AG08396 (cell line): Measurements from ENCODE around the gene SCD5.

Experiments
- DNase-seq: peaks from one replicate; pipeline ENCODE4 v3.0.0; 2012; ENCODE audit warnings: low spot score, mixed read lengths

SCD5 gene

DNA sequence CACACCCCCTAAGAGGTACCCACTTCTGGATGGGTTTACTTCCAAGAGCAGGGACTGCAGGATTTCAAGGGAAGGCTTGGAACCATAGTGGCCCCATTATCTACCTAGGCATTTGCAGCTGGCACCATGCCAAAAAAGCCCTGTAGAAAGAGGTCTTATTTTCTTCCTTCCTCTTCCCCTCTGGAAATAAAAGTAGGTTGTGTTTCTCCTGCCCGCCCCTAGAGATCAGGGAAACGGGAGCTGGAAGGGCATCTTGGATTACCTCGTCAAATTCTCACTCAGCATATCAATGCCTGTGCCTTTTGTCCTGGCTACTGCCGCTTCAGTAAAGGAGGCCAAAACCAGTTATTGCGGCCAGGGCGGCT lies 1.6 kb downstream of the SCD5 start:
- no peak for DNase-seq

DNA sequence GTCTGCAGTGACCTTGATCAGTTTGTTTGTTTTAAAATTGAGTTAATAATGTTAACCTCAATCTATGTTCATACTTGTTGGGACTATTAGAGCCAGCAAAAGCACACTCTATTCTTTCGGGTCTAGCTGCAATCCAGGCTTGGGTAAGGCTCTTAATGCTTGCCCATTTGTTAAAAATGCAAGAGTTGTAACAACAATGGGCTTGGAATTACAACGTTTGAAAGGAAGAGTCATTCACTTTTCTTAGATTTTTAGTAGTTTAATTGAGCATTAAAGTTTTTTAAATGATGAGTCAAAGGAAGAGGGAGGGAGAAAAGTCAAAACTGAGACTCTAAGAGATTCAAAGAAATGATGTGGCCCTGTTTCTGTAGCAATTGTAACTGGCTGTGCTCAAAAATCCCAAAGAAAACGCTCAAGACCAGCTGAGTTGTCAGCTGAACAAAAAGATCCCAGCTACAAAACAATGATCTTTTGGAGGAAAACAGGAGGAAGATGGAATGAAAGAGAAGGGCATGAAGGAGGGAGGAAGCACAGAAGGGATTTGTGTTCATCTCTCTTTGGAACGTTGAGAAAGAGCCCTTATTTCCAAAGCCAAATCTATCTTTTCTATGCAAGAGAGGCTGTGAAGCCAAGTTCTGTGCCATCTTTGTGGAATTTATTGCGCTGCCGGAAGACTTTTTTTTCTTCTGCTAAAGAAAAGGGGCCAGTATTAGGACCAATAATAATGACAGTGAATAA lies 5.5 kb downstream of the SCD5 start:
- no peak for DNase-seq

DNA sequence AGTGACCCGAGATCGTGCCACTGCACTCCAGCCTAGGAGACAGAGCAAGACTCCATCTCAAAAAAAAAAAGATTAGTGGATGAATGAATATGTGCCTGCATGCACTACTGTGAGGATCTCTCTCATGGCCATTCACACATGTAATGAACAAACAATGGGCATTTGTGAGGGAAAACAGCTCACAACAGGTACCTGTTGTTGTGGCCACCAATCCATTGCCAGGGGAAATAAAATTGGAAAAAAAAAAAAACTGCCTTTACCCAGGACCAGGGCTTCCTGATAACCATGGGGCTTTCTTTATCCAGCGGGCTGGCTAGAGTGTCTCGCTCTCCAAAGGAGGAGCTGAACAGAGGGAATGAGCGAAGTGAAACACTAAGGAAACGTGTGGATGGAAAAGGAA lies 7.4 kb downstream of the SCD5 start:
- DNase-seq: no peak

DNA sequence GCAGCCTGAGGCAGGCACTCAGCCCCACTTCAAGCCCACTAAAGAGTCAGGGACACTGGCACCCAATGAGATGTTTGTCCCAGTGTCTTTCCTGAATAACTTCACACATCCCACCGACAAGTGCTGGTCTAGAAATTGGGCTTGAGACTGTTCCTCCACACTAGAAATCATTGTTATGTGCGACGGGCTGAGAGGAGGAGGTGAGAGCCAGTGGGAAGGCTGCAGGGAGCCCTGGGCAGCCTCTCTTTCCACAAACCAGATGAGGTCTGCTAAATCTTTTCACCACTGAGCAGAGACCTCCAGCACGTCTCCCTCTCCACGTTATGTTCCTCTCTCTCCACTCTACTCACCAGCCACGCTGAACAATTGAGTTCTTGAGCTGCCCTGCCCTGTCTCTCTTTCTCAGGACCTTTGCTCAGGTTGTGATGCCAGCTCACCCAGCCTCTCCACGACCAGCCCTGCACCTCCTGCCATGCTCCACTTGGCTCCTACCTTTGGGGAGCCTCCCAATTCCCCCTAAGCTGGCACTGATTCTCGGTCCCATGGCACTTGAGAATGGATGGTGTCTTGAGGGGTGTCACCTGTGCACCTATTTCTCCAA lies 8.4 kb downstream of the SCD5 start:
- DNase-seq: no peak

DNA sequence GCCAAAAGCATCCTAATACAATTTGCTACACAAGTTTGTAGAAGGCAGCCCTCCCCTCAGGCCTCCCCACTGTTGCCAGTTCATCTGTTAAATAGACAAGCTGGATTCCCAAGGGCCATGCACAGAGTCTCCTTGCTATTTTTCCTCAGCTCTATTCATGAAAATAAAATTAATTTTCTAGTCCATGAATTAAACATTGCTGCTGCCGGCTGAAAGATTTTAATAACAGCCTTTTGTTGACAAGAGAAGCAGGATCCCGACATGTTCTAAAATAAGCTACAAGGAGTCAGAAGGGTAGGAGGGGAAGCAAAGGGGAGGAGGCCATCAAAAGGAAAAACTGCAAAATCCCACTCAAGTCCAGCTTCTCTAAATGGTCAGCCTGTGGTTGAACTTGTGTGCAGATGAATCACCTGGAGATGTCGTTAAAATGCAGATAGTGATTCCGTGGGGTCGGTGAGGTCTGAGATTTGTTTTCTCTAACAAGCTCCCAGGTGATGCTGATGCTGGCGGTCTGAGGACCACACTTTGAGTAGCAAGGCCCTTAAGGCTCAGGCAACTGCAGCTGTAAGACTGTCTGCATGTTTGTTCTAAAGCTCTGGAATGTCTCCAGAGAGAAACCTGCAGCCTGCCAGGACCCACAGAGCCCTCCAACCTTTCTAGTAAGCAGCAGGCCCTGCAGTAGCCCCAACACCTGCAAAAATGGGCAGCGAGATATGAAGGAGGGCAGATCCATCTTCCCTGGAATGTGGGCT lies 9.4 kb downstream of the SCD5 start:
- DNase-seq: no peak

DNA sequence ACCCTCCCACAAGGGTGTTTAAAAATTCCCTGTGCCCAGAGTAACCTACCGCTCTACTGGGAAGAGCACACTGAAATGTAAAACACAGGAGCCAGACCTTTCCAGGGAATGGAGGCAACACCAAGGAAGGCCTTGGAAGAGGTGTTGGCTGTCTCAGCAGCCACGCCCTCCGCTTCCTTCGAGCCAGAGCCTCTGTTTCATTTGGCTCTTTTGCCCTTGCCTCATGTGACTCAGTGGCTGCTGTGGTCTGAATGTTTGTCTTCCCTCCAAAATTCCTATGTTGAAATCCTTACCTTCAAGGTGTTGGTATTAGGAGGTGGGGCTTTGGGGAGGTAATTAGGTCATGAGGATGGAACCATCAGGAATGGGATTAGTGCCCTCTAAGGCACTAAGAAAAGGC lies 11.3 kb downstream of the SCD5 start:
- no peak for DNase-seq

DNA sequence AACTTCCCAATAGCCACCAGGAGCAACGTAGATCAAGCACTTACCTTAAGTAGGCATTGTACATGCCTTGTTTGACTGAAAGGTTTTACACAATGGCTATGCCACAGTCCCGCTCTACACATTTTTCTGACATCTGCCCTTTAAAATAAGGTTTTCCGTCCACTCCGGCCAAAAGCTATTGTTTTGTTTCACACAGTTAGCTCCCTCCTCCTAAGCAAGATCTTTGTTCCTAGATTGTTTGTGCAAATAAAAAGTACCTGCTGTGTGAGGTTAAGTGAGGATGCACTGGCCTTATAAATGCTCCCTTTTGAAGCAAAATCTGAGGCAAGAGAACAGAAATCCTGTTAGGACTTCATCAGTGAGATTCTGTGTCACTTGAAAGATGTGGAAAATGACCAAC lies 11.8 kb downstream of the SCD5 start:
- DNase-seq: no peak

DNA sequence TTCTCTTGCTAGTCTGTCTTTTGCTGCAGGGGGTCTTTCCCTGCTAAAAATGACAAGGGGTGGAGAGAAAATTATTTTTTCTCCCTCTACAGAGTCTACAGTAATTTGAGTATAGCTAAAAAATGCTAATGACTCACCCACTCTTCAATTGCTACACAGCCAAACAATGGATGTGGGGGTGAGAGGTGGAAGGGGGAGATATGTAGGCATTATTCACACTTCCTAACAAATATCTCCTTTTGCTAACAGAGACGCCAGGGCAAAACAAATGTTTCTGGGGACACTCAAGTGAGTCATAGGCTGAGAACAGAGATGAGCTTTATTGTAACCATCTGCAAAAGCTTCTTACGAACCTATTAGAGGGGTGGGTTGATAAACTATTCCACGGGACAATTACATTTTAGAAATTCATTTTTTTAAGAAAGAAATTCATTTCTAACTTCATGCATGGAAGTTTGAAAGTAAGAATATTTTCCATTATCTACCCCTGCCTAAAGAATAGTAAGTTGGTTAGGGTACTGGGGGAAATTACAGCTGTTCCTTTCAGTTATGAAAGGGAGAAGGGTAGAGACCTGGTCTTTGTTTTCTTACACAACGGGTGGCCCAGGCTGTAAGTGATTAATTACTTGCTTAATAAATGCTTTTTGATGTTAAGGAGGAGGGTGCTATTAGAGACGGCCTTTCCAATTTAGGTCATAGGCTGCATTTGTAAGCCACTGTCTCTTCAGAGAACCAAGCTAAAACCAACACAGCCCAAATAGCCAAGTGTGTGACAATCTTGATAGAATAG lies 12.8 kb downstream of the SCD5 start:
- DNase-seq: peak; percentile 33

DNA sequence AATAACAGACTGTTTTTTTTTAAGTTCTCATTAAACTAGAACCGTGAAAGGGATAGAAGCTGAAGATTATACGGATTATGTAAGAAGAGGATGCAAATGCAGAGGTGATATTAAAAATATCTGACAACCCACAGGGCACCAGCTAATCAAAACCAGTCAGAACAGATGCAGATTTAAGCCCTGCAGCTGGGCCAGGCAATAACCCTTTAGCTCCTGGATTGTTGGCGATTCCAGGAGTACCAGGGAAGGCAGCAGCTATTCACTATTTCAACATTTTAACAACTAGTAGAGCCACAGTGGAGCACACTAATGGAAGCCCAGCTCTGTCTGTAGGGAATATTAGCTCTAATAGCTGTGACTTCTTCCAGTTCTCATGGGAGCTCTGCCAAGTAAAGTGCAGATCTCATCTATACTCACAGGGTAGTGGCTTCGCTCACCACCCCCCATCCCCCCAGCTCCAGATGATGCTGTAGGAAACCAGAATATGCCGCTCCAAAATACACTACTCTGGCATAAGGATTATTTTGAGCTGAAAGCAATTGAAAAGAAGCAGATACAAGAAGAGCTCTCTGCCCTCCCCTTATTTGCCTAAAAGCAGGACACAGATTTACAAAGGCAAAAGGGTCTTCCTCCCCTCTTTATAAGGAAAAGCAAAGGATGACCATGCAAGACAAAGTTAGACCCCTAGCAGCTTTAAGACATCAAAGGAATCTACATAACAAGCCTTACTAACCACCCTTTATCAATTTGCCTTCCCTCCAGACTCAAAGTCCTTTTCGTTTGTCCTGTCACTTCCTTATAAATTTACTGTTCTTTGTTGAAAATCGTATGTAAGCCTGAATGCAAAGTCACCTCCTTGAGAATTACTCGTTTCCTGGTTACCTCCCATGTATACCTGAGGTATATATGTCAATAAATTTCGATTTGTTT lies 13.7 kb downstream of the SCD5 start:
- DNase-seq: no peak

DNA sequence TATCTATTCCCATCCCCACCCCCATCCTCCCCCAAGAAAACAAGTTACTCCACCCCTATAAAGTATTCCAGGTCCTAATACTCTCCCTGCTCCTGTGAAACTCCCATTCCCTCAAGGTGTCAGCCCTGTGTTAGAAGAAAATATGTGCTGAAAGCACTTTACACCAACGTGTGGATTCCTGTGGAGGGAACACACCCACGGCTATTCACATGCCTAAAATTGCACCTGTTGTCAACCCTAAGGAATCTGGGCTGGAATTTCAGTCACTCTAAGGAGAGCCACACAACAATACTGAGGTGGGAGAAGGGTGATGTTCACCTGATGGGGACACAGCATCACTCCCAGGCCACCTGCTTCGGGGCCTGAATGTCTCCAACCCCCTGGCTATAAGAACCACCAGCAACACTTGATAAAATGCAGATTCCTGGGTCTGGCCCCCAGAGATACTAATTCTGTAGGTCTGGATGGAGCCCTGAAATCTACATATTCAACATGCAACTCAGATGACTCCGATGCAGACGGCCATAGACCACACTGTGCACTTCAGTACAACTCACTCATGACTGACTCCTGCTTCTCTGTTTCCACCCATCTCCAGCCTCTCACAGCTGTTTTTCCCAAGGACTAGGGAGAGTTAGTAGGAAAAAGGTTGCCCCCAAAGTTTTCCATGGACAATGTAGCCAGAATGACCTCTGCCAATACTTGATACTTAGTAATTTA lies 15.8 kb downstream of the SCD5 start:
- DNase-seq: no peak

DNA sequence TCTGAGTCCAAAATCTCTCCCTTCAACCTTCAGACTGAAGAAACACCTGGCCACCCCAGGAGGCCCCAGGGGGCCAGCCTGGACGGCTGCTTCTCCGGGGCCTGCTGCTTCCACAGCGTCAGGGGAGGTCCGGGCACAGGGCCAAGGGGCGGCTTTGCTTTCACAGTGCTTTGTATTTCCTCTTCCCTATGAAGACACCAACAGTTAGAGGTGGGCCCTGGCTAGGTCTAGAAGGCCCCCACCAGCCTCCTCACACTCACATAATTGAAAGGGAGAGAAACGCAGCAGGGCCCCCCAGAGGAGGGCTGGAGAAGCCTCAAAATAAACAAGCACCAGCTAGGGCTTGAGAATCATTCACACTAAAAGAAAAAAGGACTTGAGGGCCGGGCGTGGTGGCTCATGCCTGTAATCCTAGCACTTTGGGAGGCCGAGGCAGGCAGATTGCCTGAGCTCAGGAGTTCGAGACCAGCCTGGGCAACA lies 17.8 kb downstream of the SCD5 start:
- no peak for DNase-seq

DNA sequence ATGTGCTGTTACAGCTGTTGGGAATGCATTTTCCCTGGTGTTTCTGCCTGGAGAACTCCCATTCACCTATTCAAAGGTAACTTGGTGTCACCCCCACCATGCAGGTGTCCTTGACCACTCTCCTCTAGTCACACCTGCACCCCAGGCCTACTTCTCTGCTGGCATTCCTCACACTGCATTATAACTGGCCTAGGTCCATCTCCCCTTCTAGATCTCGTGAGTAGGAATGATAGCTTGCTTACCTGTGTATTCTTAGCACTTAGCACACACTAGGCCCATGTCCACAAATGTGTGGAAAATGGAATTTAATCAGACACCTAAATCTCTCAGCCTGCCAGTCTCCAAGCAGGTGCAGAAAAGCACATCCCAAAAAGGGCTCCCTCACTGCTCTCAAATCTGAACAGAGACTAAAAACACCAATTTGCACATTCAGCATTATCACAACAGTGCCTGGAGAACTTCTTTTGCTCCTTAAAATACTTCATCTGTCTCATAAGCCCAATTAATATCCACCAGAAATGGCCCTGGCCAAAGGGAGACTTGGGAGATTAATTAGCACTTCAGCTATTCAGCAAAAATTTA lies 18.3 kb downstream of the SCD5 start:
- no peak for DNase-seq

DNA sequence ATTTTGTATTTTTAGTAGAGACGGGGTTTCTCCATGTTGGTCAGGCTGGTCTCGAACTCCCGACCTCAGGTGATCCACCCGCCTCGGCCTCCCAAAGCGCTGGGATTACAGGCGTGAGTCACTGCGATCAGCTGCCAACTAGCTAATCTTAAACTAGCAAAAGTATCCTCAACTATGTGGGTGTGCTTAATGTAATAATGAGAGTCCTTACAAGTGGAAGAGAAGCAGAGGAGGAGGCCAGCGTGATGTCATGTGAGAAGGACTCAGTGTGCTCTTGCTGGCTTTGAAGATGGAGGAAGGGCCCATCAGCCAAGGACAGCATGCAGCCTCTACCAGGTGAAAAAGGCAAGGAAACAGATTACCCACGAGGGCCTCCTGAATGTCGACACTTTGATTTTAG lies 19.6 kb downstream of the SCD5 start:
- DNase-seq: no peak

DNA sequence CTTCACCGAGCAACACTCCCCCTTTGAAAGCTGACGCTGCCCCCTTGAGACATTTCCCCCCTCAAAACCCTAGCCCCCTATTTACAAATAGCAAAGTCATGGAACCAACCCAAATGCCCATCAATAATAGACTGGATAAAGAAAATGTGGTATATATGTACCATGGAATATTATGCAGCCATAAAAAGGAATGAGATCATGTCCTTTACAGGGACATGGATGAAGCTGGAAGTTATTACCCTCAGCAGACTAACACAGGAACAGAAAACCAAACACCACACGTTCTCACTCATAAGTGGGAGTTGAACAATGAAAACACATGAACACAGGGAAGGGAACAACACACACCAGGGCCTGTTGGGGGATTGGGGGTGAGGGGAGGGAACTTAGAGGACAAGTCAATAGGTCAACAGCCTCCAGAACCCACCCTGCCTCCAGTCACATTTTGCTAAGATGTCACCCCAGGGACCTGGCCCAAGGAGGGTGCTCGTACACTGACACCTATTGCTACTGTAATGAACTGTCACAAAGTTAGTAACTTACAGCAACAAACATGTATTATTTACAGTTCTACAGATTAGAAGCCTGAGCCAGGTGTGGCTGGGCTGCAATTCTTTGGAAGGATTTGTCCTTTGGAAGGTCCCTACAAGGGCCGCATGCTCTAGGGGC lies 20.6 kb downstream of the SCD5 start:
- DNase-seq: no peak

DNA sequence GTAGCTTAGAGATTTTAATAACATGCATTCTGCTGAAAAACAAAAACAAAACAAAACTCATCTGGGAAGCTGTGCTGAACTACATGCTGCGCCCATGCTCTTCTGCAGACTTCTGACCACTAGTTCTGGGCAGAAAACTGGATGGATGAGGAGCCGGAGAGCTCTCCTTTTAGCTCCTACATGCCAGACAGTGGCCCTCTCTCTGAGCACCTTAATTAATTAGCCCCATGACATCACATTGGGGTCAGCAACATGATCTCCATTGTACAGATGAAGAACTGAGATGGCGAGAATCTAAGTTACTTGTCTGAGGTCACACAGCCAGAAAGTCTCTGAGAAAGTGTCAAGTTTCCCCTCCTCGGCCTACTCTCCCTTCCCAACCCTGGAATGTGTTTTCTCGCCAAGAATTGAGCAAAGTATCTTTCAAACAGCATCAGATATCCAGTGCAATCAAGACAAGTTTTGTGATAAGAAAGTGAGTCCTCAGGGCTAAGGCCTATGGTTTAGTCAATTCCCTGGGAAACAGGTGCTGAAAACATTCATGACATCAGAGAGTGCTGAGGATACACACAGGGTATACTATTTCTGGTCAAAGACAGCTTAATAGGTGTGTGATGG lies 21.6 kb downstream of the SCD5 start:
- DNase-seq: no peak

DNA sequence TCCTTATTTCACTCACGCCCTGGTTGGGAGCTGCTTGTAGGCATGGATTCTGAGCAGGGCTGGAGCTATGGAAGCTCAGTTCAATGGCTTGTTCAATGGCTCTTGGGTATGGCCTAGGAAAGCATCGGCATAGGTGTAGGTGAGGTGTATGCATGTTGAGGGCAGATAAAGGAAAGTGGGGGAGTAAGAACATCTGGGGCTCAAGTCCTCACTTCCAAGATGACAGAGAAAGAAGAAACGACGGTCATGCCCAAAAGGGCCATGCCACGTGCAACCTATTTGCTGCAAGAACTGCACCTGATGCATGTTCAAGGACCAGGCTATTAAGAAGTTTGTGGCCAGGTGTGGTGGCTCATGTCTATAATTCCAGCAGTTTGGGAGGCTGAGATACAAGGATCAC lies 23.4 kb downstream of the SCD5 start:
- no peak for DNase-seq

DNA sequence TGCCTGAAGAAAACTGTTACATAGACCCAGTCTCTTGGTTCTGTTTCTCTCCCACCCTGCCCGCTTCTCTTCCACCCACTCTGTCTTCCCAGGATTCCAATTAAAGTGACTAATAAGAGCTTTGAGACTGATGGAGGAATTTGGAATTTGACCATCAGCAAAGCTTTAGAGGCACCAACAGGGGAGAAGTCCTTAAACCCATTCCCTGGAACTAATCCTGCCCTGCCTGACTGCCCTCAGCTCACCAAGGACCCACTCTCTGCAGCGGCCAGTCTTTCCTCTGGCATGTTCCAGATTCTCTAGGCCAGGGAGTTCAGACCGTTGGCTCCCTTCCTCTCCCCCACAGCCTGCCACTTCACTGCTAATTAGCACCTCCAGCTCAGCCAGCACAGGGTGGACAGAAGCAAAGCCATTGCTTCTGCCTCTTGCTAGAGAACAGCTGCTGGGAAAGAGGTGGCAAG lies 23.9 kb downstream of the SCD5 start:
- no peak for DNase-seq

DNA sequence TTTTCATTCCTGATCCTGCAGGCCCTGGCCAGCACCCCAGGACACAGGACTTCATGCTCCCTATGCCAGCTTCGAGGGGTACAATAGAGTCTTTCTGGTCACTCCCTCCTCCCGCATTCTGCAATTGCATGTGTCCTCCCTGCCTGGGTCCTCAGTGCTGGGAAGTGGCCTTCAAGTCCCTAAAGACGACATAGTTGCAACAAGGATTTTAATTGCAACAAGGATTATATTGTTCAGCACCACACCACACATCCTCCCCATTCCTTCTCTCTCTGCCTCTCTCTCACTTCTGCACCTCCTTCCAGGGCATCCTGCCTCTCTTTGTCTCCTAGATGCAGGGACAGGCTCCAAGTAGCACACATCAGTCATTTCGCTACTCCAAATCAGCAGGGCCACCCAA lies 25.5 kb downstream of the SCD5 start:
- DNase-seq: no peak

DNA sequence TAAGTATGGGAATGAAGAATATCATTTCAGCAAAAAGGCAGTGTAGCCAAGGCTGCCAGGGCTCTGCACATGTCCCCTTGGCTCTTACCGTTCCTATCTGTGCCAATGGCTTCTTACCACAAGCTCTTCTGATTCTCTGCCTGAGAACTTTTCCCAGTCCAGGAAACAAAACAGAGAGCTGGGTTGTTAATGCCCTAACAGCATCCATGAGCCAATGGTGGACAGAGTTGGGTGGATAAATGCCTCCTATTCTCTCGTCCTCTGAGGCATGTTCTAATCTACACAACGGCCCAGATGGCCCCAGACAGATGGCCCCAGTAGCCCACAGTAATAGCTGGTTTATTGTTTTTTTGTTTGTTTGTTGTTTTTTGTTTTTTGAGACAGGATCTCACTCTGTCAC lies 28.0 kb downstream of the SCD5 start:
- DNase-seq: no peak
